ENCODE results near the gene ACTL6B.
"Not testable (repeated sequence)": the region's sequence is repeated elsewhere in the genome, so short reads cannot be mapped to it uniquely, and the experiment has no call there.

The ACTL6B gene

DNA sequence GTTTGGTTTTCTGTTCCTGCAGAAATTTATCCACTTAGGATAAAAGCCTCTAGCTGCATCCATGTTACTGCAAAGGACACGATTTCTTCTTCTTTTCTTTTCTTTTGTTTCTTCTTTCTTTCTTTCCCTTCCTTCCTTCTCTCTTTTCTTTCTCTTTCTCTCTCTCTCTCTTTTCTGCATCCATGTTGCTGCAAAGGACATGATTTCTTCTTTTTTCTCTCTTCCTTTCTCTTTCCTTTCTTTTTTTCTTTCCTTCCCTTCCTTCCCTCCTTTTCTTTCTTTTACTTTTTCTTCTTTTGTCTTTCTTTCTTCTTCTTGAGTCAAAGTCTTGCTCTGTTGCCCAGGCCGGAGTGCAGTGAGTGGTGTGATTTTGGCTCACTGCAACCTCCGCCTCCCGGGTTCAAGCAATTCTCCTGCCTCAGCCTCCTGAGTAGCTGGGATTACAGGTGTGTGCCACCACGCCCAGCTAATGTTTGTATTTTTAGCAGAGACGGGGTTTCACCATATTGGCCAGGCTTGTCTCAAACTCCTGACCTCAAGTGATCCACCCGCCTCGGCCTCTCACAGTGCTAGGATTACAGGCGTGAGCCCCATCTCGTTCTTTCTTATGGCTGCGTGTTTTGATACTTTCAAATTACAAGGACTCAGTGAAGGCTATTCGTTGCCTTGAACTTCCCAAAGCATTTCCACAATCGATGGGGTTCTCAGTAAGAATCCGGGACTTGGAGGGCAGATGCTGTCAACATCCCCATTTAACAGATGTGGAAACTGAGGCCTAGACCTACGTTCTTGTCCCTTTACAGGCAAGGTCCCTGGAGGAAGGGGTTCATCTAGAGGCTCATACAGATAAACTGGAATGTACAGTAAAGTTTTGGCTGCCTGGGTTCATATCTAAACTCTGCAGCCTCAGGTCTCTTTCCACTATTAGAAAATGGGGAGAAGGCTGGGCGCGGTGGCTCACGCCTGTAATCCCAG is 15.4 kb upstream of the ACTL6B start:
- DNase-seq (ENCODE audit: low read depth in 3 of 3): no peak

DNA sequence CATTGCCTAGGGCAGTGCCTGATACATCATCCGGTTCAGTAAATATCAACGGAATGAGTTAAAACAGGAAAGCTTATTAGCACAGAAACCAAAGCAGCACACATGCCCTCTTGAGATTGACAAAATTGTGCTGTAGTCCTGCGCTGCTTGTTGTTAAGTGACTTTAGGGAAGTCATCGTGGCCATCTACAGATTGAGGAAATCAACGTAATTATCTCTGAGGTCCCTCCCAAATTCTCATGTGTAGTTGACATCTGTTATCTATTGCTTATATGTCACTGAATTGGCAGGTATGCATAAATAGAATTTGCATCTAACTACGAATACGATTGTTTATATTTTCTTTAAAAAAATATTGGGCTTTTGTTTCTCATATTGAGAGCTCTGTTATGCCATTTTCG is 13.8 kb upstream of the ACTL6B start:
- DNase-seq (ENCODE audit: low read depth in 3 of 3): no peak

DNA sequence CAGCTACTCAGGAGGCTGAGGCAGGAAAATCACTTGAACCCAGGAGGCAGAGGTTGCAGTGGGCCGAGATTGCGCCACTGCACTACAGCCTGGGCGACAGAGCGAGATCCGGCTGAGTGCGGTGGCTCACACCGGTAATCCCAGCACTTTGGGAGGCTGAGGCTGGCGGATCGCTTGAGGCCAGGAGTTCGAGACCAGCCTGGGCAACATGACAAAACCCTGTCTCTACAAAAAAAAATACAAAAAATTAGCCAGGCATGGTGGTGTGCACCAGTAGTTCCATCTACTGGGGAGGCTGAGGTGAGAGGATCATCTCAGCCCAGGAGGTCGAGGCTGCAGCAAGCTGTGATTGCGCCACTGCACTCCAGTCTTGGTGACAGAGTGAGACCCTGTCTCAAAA is 12.9 kb upstream of the ACTL6B start:
- DNase-seq (ENCODE audit: low read depth in 3 of 3): not testable (repeated sequence)

DNA sequence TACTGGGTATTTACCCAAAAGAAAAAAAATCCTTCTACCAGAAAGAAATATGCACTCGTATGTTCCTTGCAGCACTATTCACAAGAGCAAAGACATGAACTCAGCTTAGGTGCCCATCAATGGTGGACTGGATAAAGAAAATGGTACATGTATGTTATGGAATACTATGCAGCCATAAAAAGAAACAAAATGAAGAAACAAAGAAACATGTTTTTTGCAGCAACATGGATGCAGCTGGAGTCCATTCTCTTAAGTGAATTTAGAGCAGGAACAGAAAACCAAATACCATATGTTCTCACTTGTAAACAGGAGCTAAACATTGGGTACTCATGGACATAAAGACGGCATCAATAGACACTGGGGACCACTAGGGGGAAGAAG is 11.8 kb upstream of the ACTL6B start:
- DNase-seq (ENCODE audit: low read depth in 3 of 3): no peak

- no peak for DNase-seq (ENCODE audit: low read depth in 3 of 3)
These were observed 11.3 kb upstream of the ACTL6B start for GRCh38 chr7:100667331-100668068.

GRCh38 chr7:100665168-100665726 is 9.0 kb upstream of the ACTL6B start:
- no peak for DNase-seq (ENCODE audit: low read depth in 3 of 3)

DNA sequence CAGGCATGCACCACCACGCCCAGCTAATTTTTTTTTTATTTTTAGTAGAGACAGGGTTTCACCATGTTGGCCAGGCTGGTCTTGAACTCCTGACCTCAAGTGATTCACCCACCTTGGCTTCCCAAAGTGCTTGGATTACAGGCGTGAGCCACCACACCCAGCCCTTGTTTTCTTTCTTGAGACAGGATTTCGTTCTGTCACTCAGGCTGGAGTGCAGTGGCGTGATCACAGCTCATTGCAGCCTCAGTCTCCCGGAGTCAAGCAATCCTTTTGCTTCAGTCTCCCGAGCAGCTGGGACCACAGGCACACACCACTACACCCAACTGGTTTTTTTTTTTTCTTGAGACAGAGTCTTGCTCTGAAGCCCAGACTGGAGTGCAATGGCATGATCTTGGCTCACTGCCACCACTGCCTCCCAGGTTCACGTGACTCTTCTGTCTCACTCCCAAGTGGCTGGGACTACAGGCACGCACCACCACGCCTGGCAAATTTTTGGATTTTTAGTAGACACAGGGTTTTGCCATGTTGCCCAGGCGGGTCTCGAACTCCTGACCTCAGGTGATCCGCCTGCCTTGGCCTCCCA is 6.0 kb upstream of the ACTL6B start:
- not testable (repeated sequence) for DNase-seq (ENCODE audit: low read depth in 3 of 3)

DNA sequence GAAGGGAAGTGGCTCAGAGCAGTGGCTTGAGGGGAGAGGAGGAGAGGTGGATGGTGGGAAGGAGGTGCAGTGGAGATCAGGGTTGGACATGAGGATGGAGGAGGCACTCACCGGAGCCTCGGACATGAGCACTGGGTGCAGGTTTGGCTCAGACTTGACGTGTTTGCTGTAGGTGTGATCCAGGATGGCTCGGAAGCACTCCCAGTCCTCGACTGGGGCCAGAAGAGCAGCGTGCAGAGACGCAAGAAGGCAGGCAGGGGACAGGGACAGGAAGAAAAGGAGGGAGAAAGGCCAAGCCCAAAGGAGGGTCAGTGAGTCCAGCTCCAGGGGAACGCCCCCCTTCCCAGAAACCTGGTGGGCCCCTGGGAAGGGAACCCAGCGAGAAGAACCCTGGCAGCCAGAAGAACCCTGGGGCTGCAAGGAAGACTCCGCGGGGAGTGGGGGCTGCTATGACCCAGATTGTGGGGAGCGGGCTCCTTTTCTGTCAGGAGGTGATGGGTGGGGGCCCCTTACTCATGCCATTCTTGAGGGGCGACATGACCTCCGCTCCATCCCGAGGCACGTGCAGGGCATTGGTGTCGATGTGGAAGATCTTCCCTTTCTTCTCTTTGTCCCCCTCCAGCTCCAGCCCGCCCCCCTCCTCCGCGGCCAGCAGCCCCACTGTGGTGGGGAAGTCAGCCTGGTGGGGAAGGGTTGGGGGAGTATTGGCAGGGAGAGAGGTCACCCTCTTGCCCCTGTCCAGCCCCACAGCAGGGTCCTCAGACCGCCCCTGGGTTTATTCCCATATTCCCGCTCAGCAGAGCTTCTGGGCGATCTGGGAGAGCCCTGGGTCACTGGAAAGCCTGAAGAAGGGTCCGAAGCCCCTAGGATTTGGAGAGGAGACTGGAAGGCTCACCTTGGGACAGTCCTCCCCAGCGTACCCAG is 1.1 kb downstream of the ACTL6B start:
- no peak for DNase-seq (ENCODE audit: low read depth in 3 of 3)

DNA sequence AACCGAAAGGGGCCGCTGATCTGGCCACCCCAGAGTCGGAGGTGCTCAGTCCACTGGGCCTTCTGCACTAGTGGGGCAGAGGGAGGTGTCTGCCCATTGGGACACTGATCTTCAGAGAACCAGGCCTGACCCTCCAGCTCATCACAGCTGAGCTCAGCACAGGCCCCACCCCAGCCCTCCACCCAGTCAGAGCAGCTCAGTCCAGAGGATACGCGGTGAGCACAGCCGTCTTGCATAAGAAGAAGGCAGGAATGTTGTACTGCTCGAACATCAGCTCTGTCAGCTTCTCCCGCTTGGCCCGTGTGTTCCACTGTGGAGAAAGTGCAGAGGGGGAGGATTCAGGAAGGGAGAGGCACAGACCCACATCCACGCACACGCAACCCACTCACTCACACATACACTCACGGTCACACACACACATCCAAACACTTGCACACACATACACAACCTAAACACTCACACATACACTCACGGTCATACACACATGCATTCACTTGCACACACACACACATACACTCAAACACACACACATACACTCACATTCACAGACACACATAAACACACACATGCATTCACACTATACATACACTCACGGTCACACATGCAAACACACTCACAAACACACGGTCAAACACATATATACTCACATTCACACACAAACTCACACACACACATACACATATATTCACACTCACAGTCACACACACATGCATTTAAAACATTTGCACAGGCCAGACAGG is 6.3 kb downstream of the ACTL6B start:
- DNase-seq (ENCODE audit: low read depth in 3 of 3): no peak

GRCh38 chr7:100642534-100642907 is 13.7 kb downstream of the ACTL6B start:
- DNase-seq (ENCODE audit: low read depth in 3 of 3): peak in 1 of 3 experiments; percentile 43

GRCh38 chr7:100641860-100642533 is 14.3 kb downstream of the ACTL6B start:
- DNase-seq (ENCODE audit: low read depth in 3 of 3): no peak

GRCh38 chr7:100641463-100641859 is 14.8 kb downstream of the ACTL6B start, which contains the start of gene TFR2:
TSS of gene TFR2 (minus strand) at chr7:100641552. CDS start at chr7:100641509, 43 bp downstream.
- no peak for DNase-seq (ENCODE audit: low read depth in 3 of 3)

DNA sequence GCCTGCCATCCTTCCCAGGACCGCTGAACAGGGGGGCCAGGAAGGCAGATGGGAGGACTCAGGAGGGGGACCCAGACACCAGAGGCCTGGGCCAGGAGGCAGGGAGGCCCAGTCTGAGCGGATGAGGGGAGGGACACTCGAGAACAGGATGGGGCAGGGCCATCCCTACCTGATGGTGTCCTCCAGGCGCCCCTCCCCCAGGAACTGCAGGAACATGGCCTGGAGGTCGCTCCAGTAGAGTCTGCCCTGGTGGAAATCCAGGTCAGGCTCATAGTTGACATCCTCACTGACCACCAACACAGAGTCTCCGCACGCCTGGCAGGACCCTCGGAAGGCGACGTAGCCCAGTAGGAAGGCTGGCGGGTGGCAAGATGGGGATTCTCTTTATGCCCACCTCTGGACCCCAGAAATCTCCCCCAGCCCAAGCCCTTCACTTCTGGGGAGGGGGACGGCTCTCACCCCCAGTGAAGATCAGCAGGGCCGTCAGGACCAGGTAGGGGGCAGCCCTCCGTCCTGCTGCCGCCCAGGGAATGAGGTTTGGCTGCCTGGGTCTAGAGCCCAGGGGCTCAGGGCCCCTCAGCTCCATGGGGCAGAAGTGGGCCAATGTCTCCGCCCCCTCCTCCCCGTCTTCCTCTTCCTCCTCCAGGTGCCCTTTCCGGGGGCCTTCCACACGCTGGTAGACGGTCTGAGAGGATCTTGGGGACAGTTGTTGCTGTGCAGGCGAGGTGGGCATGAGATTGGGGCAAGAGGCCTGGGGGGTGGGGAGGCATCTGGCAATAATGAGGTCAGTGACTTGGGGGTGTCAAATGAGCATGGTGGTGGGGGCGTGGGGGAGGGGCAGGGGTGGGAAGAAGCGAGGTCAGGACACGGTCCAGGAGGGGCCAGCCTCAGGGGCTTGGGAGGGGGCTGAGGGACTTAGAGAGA is 15.5 kb downstream of the ACTL6B start:
- no peak for DNase-seq (ENCODE audit: low read depth in 3 of 3)

- no peak for DNase-seq (ENCODE audit: low read depth in 3 of 3)
These were observed 16.2 kb downstream of the ACTL6B start for GRCh38 chr7:100639995-100640516.

DNA sequence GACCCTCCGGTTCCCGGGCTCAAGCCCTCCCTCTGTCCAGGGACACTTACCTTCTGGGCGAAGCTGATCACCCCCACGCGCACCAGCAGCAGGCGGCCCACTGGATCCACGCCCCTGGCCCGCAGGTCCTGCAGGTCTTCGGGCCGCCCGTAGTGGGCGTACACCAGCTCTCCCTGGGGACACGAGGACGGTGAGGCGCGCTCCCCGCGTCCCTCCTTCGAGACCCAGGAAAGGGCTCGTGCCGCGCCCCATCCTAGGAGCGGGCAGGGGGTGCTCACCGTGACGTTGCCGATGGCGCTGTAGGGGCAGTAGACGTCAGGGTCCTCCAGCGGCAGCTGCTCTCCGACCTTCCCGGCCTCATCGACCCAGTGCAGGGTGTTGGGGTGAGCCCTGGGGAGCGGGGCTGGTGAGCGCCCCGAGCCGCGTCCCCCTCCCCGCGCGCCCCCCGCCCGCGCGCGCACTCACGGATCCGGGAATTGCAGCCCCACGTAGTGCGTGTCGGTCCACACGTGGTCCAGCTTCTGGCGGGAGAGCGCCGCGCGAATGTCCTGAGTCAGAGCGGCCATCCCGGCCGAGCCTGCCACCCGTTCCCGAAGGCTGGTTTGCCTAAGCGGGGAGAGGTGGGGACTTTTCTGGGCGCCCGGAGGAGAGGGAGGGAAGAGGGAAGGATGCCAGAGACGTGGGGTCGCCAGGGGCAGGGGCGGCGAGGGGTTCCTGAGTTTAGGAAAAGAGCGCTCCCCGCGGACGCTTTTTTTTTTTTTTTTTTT is 23.1 kb downstream of the ACTL6B start:
- DNase-seq (ENCODE audit: low read depth in 3 of 3): peak; percentile 28 to 67 (median 47)

DNA sequence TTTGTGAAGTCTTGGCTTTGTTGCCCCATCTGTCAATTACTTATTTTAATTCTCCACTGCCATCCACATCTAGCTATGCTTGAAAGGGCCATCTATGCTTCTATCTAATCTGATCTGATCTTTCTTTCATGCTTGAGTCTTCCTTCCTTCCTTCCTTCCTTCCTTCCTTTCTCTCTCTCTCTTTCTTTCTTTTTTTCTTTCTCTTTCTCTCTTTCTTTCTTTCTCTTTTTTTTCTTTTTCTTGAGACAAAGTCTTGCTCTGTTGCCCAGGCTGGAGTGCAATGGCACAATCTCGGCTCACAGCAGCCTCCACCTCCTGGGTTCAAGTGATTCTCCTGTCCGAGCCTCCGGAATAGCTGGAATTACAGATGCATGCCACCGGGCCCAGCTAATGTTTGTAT is 26.2 kb downstream of the ACTL6B start:
- DNase-seq (ENCODE audit: low read depth in 3 of 3): no peak

GRCh38 chr7:100629117-100629716 is 27.0 kb downstream of the ACTL6B start:
- DNase-seq (ENCODE audit: low read depth in 3 of 3): no peak
